ENCODE results near the gene TTC28. TPM values are rescaled to one million over a fixed set of nuclear protein-coding genes. Genes with fewer than 3 reads are reported as not detected.

Gene TTC28
- total and polyA plus RNA-seq, 2 donors (not counting 3 experiments of a cell fraction or from before 2014, with no cell fraction given): 16.5 to 51.1 TPM

GRCh38 chr22:28585324-28585723 is 94.3 kb downstream of the TTC28 start:
- BruUV-seq (replicated peaks): no TSS peak
- no peaks in the 10 kb centered on the region for H3K36me3 ChIP-seq (ENCODE audit: control insufficient read depth in 2 of 2, extremely low read depth in 1 of 2, insufficient read depth in 2 of 2, low read length in 2 of 2)
- H3K9me3 ChIP-seq (replicated peaks; ENCODE audit: control insufficient read depth, insufficient read depth, low read length): no peaks in the 10 kb centered on the region
- H4K20me1 ChIP-seq (replicated peaks; ENCODE audit: control insufficient read depth, extremely low read depth, insufficient read depth, low read length): no peaks in the 10 kb centered on the region
- ChIA-PET CTCF (interaction anchor here (0.6 to 2.9 kb wide), 2 partner anchors 432 to 534 kb away, joined by 4 to 9 read pairs; no protein-coding TSS in a partner anchor), POLR2A (no interaction called here)
- no peak overlapping the region for H3K4me2 ChIP-seq (ENCODE audit: insufficient read depth, low read length)
- no peak for DNase-seq (ENCODE audit: low read depth, low spot score)
- dilution Hi-C loops (cut with MboI; ENCODE audit: extremely low pct_ligation_motif_present, low sequenced_read_pairs) (no loop called here), intact Hi-C loops (cut with micrococcal nuclease) (no loop called here)
- FAIRE-seq: no peak
- no peaks in the 10 kb centered on the region for H3K4me1 ChIP-seq (ENCODE audit: control insufficient read depth, extremely low read depth, insufficient read depth, low read length)
- H3K9ac ChIP-seq (replicated peaks; ENCODE audit: extremely low read depth, insufficient read depth, low read length): no peak overlapping the region
- no peaks in the 10 kb centered on the region for H3K9me1 ChIP-seq (replicated peaks; ENCODE audit: control insufficient read depth, extremely low read depth, insufficient read depth, low read length)
- H3K27ac ChIP-seq (ENCODE audit: insufficient read depth, low read depth, low read length): no peak overlapping the region
- TF ChIP-seq GATA2 (IDR thresholded peaks at IDR 0.05; ENCODE audit: insufficient read depth, insufficient read length, low read depth, low read length) (no peak), EZH2 (IDR thresholded peaks at IDR 0.05; ENCODE audit: borderline replicate concordance, low read depth, low read length, severe bottlenecking) (no peak), MYC (IDR thresholded peaks at IDR 0.05; ENCODE audit: low read depth, low read length) (no peak), MAX (IDR thresholded peaks at IDR 0.05; ENCODE audit: insufficient read depth, insufficient read length) (no peak), POLR2AphosphoS5 (IDR thresholded peaks at IDR 0.05; ENCODE audit: insufficient read depth, low read depth, low read length) (no peak), CTCF (IDR thresholded peaks at IDR 0.05; ENCODE audit: extremely low read depth in 1 of 2, insufficient read depth in 1 of 2, low read depth in 1 of 2, low read length in 2 of 2) (no peak), JUN (IDR thresholded peaks at IDR 0.05; ENCODE audit: borderline replicate concordance, insufficient read depth, insufficient read length, low read depth) (no peak), FOS (IDR thresholded peaks at IDR 0.05; ENCODE audit: borderline replicate concordance, insufficient read depth, low read length) (no peak), POLR2A (IDR thresholded peaks at IDR 0.05; ENCODE audit: low read depth, low read length) (no peak)
- no peak overlapping the region for H3K4me3 ChIP-seq (replicated peaks in 1 of 3; ENCODE audit: insufficient read depth in 1 of 3, low read depth in 1 of 3, low read length in 3 of 3)
- no peak overlapping the region for H2AFZ ChIP-seq (ENCODE audit: low read depth, low read length)
- H3K79me2 ChIP-seq (ENCODE audit: control insufficient read depth, insufficient read depth, low read length): no peaks in the 10 kb centered on the region
- H3K27me3 ChIP-seq (ENCODE audit: control insufficient read depth in 2 of 2, insufficient read depth in 2 of 2, low read length in 2 of 2): no peaks in the 10 kb centered on the region

All from endothelial cell of umbilical vein (primary cell).